HG02763 (cell line): ENCODE results near the gene ITPR2.

Experiments used
- ATAC-seq: cut with Tn5 transposase; IDR thresholded peaks from one replicate; pipeline ENCODE4 v1.9.1; 2021; ENCODE audit warnings: mild to moderate bottlenecking, moderate library complexity; ENCODE audit not compliant: unreplicated experiment

Gene ITPR2

GRCh38 chr12:26599096-26599695, 233.8 kb downstream of the ITPR2 start:
- no peak for ATAC-seq

GRCh38 chr12:26595806-26596205, 237.2 kb downstream of the ITPR2 start:
- ATAC-seq, result no peak

- ATAC-seq, result no peak
Observed at GRCh38 chr12:26580619-26581018, 252.4 kb downstream of the ITPR2 start.

GRCh38 chr12:26576266-26576665, 256.7 kb downstream of the ITPR2 start:
- no peak for ATAC-seq

- no peak for ATAC-seq
Observed at GRCh38 chr12:26573225-26573909, 259.6 kb downstream of the ITPR2 start.

- no peak for ATAC-seq
Observed at GRCh38 chr12:26572137-26572536, 260.9 kb downstream of the ITPR2 start.

- ATAC-seq, result no peak
Observed at GRCh38 chr12:26571560-26571959, 261.4 kb downstream of the ITPR2 start.

- no peak for ATAC-seq
Observed at GRCh38 chr12:26567126-26567525, 265.9 kb downstream of the ITPR2 start.

- no peak for ATAC-seq
Observed at GRCh38 chr12:26566675-26567074, 266.3 kb downstream of the ITPR2 start.

- no peak for ATAC-seq
Observed at GRCh38 chr12:26566186-26566585, 266.8 kb downstream of the ITPR2 start.

GRCh38 chr12:26564391-26564790, 268.6 kb downstream of the ITPR2 start:
- ATAC-seq, result no peak

- no peak for ATAC-seq
Observed at GRCh38 chr12:26563552-26563951, 269.4 kb downstream of the ITPR2 start.

GRCh38 chr12:26557326-26557725, 275.7 kb downstream of the ITPR2 start:
- ATAC-seq, result no peak

- no peak for ATAC-seq
Observed at GRCh38 chr12:26556916-26557315, 276.1 kb downstream of the ITPR2 start.

GRCh38 chr12:26555139-26555538, 277.9 kb downstream of the ITPR2 start:
- no peak for ATAC-seq

GRCh38 chr12:26554332-26554731, 278.7 kb downstream of the ITPR2 start:
- ATAC-seq, result no peak

GRCh38 chr12:26551385-26551784, 281.6 kb downstream of the ITPR2 start:
- ATAC-seq, result no peak

GRCh38 chr12:26548227-26548626, 284.8 kb downstream of the ITPR2 start:
- ATAC-seq, result no peak

- ATAC-seq, result no peak
Observed at GRCh38 chr12:26546535-26547314, 286.3 kb downstream of the ITPR2 start.

- no peak for ATAC-seq
Observed at GRCh38 chr12:26539131-26539530, 293.9 kb downstream of the ITPR2 start.

GRCh38 chr12:26537651-26538050, 295.3 kb downstream of the ITPR2 start:
- no peak for ATAC-seq

- ATAC-seq, result no peak
Observed at GRCh38 chr12:26537126-26537525, 295.9 kb downstream of the ITPR2 start.
